Astrocyte (in vitro differentiated cells and primary cell): ENCODE measurements around the gene ECI1. TPM values are rescaled to one million over a fixed set of nuclear protein-coding genes. Genes with fewer than 3 reads are reported as not detected.

ENCODE experiments used
- DNase-seq: peaks from one replicate; pipeline ENCODE4 v3.0.0-alpha.2; 2010; ENCODE audit warnings: low read depth
- FAIRE-seq: peaks from 2 replicates; lab custom pipeline; 2011; peaks lifted over from hg19 to GRCh38; lab: Jason Lieb, UNC
- H2AFZ ChIP-seq: 2 replicates; pipeline ENCODE4 v1.6.0; 2012; ENCODE audit warnings: low read depth, low read length, inconsistent platforms
- H3K27ac ChIP-seq: 2 replicates; pipeline ENCODE4 v1.5.1; 2011; ENCODE audit warnings: low read depth, low read length, inconsistent platforms
- H3K27me3 ChIP-seq: 2 replicates; pipeline ENCODE4 v1.6.0; 2011; ENCODE audit warnings: low read length, inconsistent platforms; ENCODE audit not compliant: insufficient read depth
- H3K36me3 ChIP-seq: 2 replicates; pipeline ENCODE4 v1.5.1; 2011; ENCODE audit warnings: low read length, inconsistent platforms; ENCODE audit not compliant: insufficient read depth
- H3K4me1 ChIP-seq: 2 replicates; pipeline ENCODE4 v1.5.1; 2011; ENCODE audit warnings: low read length, inconsistent platforms; ENCODE audit not compliant: insufficient read depth
- H3K4me2 ChIP-seq: 2 replicates; pipeline ENCODE4 v1.6.0; 2012; ENCODE audit warnings: low read length, inconsistent platforms
- H3K4me3 ChIP-seq: 2 replicates; pipeline ENCODE4 v1.5.1; 2011; ENCODE audit warnings: low read depth, mild to moderate bottlenecking, low read length, inconsistent platforms; ENCODE audit not compliant: insufficient read depth
- H3K79me2 ChIP-seq: 2 replicates; pipeline ENCODE4 v1.6.0; 2012; ENCODE audit warnings: mild to moderate bottlenecking, low read length, inconsistent platforms; ENCODE audit not compliant: insufficient read depth
- H3K9ac ChIP-seq: 2 replicates; pipeline ENCODE4 v1.6.0; 2012; ENCODE audit warnings: mild to moderate bottlenecking, low read length, inconsistent platforms
- H3K9me3 ChIP-seq: 2 replicates; pipeline ENCODE4 v1.5.1; 2012; ENCODE audit warnings: low read depth, mild to moderate bottlenecking, low read length, inconsistent platforms; ENCODE audit not compliant: insufficient read depth
- H4K20me1 ChIP-seq: 2 replicates; pipeline ENCODE4 v1.6.0; 2012; ENCODE audit warnings: low read length, inconsistent platforms; ENCODE audit not compliant: insufficient read depth
- H3K27ac Mint-ChIP-seq: one replicate; pipeline ENCODE4 v1.8.0; 2021; ENCODE audit warnings: mild to moderate bottlenecking, mixed read lengths; ENCODE audit not compliant: unreplicated experiment
- H3K27me3 Mint-ChIP-seq: one replicate; pipeline ENCODE4 v1.8.0; 2021; ENCODE audit warnings: low read depth, mixed read lengths; ENCODE audit not compliant: unreplicated experiment
- H3K36me3 Mint-ChIP-seq: one replicate; pipeline ENCODE4 v1.8.0; 2021; ENCODE audit warnings: low read depth, mixed read lengths; ENCODE audit not compliant: unreplicated experiment
- H3K4me1 Mint-ChIP-seq: one replicate; pipeline ENCODE4 v1.8.0; 2021; ENCODE audit warnings: low read depth, mixed read lengths; ENCODE audit not compliant: unreplicated experiment
- H3K4me3 Mint-ChIP-seq: one replicate; pipeline ENCODE4 v1.8.0; 2021; ENCODE audit warnings: mild to moderate bottlenecking, moderate library complexity, mixed read lengths; ENCODE audit not compliant: unreplicated experiment
- H3K9me3 Mint-ChIP-seq: one replicate; pipeline ENCODE4 v1.8.0; 2021; ENCODE audit warnings: mild to moderate bottlenecking, mixed read lengths; ENCODE audit not compliant: unreplicated experiment
- CTCF ChIP-seq: IDR thresholded peaks from 2 replicates; pipeline ENCODE4 v1.5.1; 2011; ENCODE audit warnings: low read depth, mild to moderate bottlenecking, inconsistent platforms, low read length, moderate library complexity; ENCODE audit not compliant: insufficient read depth
- EZH2 ChIP-seq: IDR thresholded peaks from 2 replicates; pipeline ENCODE4 v1.6.1; 2012; ENCODE audit warnings: mild to moderate bottlenecking, low read length, inconsistent platforms; ENCODE audit not compliant: insufficient read depth
- total RNA-seq: library from RNA; stranded (reverse); gene quantifications from 2 replicates; pipeline ENCODE4 v1.2.1, GENCODE V29; 2021

Gene ECI1
- total RNA-seq, 1 donor from 2014 or later = 53.4 TPM

DNA sequence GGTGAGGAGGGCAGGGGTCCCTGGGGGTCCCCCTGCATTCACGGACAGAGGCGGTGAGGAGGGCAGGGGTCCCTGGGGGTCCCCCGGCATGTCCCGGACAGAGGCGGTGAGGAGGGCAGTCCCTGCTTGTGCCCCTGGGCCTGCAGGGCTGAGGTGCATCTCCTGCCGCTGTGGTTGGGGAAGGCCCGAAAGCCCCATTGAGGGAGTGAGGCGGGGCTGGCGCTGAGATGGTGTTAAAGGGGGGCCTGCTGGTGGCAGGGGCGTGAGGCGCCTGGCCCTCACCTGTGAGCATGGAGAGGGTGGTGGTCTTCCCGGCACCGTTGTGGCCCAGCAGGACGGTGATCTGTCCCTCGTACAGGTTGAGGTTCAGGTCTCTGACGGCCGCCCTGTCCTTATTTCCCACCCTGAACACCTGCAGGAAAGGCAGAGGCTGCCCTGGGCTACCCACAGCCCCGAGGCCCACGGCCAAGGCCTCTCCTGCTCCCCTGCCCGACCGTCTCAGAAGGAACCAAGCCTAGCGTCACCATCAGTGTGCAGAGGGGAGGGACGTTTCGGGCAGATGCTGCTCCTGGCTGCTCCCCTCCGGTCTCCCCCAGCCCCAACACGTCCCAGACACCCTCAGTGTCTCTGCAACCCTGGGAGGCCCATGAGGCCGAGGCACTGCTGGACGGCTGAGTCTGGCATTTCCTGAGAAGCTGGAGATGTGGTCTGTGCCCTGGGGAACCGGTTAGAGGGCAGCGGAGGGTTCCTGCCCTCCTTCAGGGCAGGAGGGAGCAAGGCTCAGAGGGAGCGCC is 47.9 kb upstream of the ECI1 start:
- Mint-ChIP-seq H3K4me1 (no peaks in the 10 kb centered on the region), H3K36me3 (no peaks in the 10 kb centered on the region), H3K9me3 (no peaks in the 10 kb centered on the region), H3K4me3 (no peak overlapping the region), H3K27ac (no peak overlapping the region), H3K27me3 (peaks cover 7% of the 10 kb centered on the region)
- H3K9me3 ChIP-seq = no peaks in the 10 kb centered on the region
- no peak overlapping the region for H3K9ac ChIP-seq
- H2AFZ ChIP-seq = no peak overlapping the region
- no peak for FAIRE-seq
- H3K27ac ChIP-seq = no peak overlapping the region
- H4K20me1 ChIP-seq = no peaks in the 10 kb centered on the region
- no peaks in the 10 kb centered on the region for H3K79me2 ChIP-seq
- DNase-seq = no peak
- no peaks in the 10 kb centered on the region for H3K36me3 ChIP-seq
- H3K4me2 ChIP-seq = no peak overlapping the region
- H3K27me3 ChIP-seq = no peaks in the 10 kb centered on the region
- H3K4me1 ChIP-seq = no peaks in the 10 kb centered on the region
- TF ChIP-seq EZH2 (no peak), CTCF (no peak)
- H3K4me3 ChIP-seq = no peak overlapping the region

- H3K36me3 ChIP-seq = no peaks in the 10 kb centered on the region
- no peaks in the 10 kb centered on the region for H3K9me3 Mint-ChIP-seq
- H3K27me3 Mint-ChIP-seq = peaks cover 7% of the 10 kb centered on the region
- no peak overlapping the region for H3K4me3 Mint-ChIP-seq
- no peak overlapping the region for H3K27ac ChIP-seq
- no peak overlapping the region for H3K4me3 ChIP-seq
- DNase-seq (no peak), FAIRE-seq (no peak)
- TF ChIP-seq EZH2 (no peak), CTCF (no peak)
- no peak overlapping the region for H3K9ac ChIP-seq
- no peaks in the 10 kb centered on the region for H4K20me1 ChIP-seq
- H3K27ac Mint-ChIP-seq = no peak overlapping the region
- H3K4me1 ChIP-seq = no peaks in the 10 kb centered on the region
- H2AFZ ChIP-seq = no peak overlapping the region
- H3K36me3 Mint-ChIP-seq = no peaks in the 10 kb centered on the region
- H3K4me1 Mint-ChIP-seq = no peaks in the 10 kb centered on the region
- H3K79me2 ChIP-seq = no peaks in the 10 kb centered on the region
- H3K27me3 ChIP-seq = no peaks in the 10 kb centered on the region
- H3K4me2 ChIP-seq = no peak overlapping the region
- no peaks in the 10 kb centered on the region for H3K9me3 ChIP-seq
Measured at GRCh38 chr16:2298621-2299020, 47.2 kb upstream of the ECI1 start.

GRCh38 chr16:2297506-2297860 is 46.1 kb upstream of the ECI1 start:
- no peaks in the 10 kb centered on the region for H3K9me3 Mint-ChIP-seq
- no peaks in the 10 kb centered on the region for H3K79me2 ChIP-seq
- FAIRE-seq (no peak), DNase-seq (no peak)
- H3K27me3 Mint-ChIP-seq = peaks cover 7% of the 10 kb centered on the region
- H3K27ac ChIP-seq = no peak overlapping the region
- no peaks in the 10 kb centered on the region for H4K20me1 ChIP-seq
- no peak overlapping the region for H3K9ac ChIP-seq
- no peaks in the 10 kb centered on the region for H3K27me3 ChIP-seq
- no peak overlapping the region for H3K4me3 ChIP-seq
- H3K27ac Mint-ChIP-seq = no peak overlapping the region
- no peak overlapping the region for H2AFZ ChIP-seq
- no peaks in the 10 kb centered on the region for H3K36me3 Mint-ChIP-seq
- no peak overlapping the region for H3K4me2 ChIP-seq
- no peaks in the 10 kb centered on the region for H3K4me1 Mint-ChIP-seq
- no peak overlapping the region for H3K4me3 Mint-ChIP-seq
- no peaks in the 10 kb centered on the region for H3K4me1 ChIP-seq
- TF ChIP-seq EZH2 (no peak), CTCF (no peak)
- no peaks in the 10 kb centered on the region for H3K36me3 ChIP-seq
- H3K9me3 ChIP-seq = no peaks in the 10 kb centered on the region
